ENCODE results near the gene MLXIP. TPM values are rescaled to one million over a fixed set of nuclear protein-coding genes. Genes with fewer than 3 reads are reported as not detected.
A peak's percentile ranks its signal among the peaks of the same experiment; 100 is the strongest.

The MLXIP gene
- total RNA-seq, 2 donors from 2014 or later, result 78.3 to 81.4 TPM

DNA sequence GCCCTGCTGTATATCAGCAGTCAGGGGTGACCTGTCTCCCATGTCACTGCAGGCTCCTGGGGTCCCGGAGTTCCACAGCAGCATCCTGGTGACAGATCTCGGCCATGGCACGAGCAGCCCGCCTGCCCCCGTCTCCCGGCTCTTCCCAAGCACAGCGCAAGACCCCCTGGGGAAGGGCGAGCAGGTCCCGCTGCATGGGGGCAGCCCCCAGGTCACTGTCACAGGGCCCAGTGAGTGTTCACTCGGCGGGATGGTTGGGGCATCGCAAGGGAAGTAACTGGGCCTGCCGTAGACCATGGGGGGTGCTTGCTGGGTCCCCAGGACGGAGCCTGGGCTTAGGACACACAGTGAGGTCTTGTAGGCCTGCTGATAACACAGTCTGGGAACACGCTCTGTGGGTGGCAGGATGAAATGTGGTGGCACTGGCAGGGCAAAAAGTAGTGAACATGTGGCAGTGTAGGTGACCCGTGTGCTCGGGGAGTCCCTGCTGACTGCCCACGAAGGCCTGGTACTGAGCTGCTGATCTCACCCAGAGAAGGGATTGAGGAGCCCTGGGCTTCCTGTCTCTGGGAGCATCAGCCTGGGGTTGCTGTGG, 57.0 kb downstream of the MLXIP start:
- intact Hi-C loops (cut with DNase I), result no loop called here

GRCh38 chr12:122137229-122137628, 58.7 kb downstream of the MLXIP start:
- no peak for DNase-seq (ENCODE audit: low spot score)
- intact Hi-C loops (cut with DNase I), result no loop called here

More for the DNA sequence above, 57.0 kb downstream of the MLXIP start:
- no peak for DNase-seq (ENCODE audit: low spot score)

DNA sequence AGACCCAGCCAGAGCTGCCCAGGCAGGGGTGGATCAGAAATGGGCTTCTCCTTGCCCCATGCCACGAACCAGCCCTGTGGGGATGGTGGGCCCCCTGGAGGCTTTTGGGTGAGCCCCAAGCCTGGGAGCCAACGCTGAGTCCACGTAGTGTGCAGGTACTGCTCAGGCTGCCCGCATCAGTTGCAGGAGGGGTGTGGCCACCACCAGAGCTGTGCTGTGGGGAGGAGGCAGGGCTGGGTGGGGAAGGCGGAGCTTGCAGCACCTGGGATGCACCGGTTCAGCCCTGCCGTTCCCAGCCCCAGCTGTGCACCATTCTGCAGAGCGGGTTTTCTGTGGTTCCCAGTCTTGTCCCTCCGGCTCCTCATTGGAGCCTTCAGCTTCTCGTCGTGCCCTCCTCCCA, 59.1 kb downstream of the MLXIP start:
- intact Hi-C loops (cut with DNase I), result no loop called here
- DNase-seq (ENCODE audit: low spot score), result no peak

- DNase-seq (ENCODE audit: low spot score), result no peak
- intact Hi-C loops (cut with DNase I), result no loop called here
Measured at GRCh38 chr12:122138181-122138580, 59.6 kb downstream of the MLXIP start.

DNA sequence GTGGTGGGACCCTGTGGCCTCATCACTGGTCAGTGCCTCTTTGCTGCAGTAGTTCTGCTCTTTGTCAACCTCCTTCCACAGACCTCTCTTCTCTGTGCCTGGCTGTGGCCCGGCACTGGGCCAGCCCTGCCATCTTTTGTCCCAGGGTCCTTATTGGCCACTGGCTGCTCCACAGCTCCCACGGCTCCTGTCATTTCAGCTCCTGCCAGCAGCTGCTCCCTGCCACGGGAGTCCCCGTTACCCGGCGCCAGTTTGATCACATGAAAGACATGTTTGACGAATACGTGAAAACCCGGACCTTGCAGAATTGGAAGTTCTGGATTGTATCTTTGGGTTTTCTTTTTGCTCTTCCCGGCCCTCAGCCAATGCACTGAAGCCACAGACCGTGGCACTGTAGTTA, 60.1 kb downstream of the MLXIP start:
- DNase-seq (ENCODE audit: low spot score), result no peak
- intact Hi-C loops (cut with DNase I), result no loop called here

DNA sequence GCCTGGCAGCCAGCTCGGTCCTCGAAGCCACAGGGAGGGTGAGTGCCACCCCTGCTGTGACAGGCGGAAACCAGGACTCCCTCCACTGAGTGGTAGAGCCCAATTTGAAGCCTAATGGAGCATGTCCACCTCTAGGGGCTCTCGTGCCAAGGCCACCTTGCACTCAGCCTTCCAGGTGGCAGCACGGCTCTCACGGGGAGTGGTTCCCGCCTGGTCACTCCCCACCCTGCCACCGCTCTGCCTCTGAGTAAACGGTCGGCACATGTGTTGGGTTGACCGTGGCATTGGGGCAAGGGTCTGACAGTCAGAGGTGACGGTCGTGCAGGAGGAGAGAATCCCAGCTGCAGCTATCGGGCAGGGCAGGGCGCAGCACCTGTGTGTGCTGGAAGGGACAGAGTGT, 60.7 kb downstream of the MLXIP start:
- intact Hi-C loops (cut with DNase I), result no loop called here
- DNase-seq (ENCODE audit: low spot score), result no peak

- intact Hi-C loops (cut with DNase I), result no loop called here
- DNase-seq (ENCODE audit: low spot score), result no peak
Measured at GRCh38 chr12:122139941-122140340, 61.4 kb downstream of the MLXIP start.

GRCh38 chr12:122140467-122141257, 62.1 kb downstream of the MLXIP start:
- intact Hi-C loops (cut with DNase I), result no loop called here

GRCh38 chr12:122141911-122142725, 63.6 kb downstream of the MLXIP start:
- DNase-seq (ENCODE audit: low spot score), result no peak
- intact Hi-C loops (cut with DNase I), result no loop called here

More at GRCh38 chr12:122140467-122141257, 62.1 kb downstream of the MLXIP start:
- no peak for DNase-seq (ENCODE audit: low spot score)

- intact Hi-C loops (cut with DNase I), result no loop called here
- DNase-seq (ENCODE audit: low spot score), result no peak
Measured at GRCh38 chr12:122142857-122143256, 64.3 kb downstream of the MLXIP start.

DNA sequence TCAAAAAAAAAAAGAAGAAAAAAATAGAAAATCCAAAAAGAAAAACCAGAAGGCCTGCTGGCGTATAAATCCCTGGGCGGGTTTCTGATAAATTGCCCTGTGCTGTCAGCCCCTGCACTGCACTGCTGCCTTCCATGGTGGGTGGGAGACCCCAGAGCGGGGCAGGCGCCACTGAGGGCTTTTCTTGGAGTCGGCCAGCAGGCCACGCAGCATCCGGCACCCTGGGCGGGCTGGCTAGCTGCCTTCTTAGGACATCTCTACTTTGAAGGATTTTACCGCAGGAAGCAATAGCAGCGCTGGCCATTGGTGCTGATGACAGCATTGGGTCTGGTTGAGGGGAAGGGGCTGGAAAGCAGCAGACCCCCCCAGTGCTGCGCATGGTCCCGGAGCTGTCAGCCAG, 66.3 kb downstream of the MLXIP start:
- no peak for DNase-seq (ENCODE audit: low spot score)
- intact Hi-C loops (cut with DNase I), result loop anchor here in 1 of 2 donors (5.0 kb wide), 1 partner anchor 567 kb away; no protein-coding TSS in a partner anchor

GRCh38 chr12:122145505-122146330, 67.2 kb downstream of the MLXIP start:
- intact Hi-C loops (cut with DNase I), result loop anchor here in 1 of 2 donors (5.0 kb wide), 1 partner anchor 567 kb away; no protein-coding TSS in a partner anchor
- no peak for DNase-seq (ENCODE audit: low spot score)

DNA sequence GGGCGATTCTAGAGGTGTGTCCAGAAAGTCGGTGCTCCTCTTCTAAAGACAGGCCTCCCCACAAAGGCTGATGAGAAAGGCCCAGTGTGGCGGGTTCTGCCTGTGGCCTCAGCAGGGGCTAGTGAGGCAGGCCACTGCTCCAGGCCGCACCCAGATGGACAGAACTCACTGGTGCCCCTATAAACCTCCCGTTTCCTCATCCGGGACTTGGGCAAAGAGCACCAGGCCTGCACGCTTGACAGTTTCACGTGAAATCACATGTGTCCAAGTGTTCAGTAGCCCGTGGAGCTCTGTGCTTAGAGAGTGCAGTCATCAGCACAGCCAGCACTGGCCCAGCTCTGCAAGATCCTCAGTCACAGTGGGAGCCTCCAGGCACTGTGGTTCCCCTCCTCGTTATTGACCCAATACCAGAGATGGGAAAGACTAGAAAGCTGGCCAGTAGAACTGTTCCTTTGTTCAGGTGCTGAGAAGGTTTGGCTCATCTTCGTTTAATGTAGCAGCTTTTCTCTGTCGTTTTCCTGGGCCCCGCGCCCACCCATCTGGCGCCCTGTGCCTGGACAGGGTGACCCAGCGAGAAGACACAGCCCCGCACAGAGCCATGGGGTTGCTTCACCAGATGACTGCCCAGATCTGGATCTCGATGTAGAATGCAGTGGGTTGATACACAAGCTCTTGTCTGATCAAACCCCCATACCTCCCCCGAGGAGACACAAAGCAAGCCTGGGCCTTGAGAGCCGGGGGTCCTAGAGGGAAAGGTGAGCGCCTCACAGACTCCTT, 69.1 kb downstream of the MLXIP start:
- DNase-seq (ENCODE audit: low spot score), result peak; percentile 72
- intact Hi-C loops (cut with DNase I), result loop anchor here in 1 of 2 donors (5.0 kb wide), 1 partner anchor 565 kb away; no protein-coding TSS in a partner anchor

DNA sequence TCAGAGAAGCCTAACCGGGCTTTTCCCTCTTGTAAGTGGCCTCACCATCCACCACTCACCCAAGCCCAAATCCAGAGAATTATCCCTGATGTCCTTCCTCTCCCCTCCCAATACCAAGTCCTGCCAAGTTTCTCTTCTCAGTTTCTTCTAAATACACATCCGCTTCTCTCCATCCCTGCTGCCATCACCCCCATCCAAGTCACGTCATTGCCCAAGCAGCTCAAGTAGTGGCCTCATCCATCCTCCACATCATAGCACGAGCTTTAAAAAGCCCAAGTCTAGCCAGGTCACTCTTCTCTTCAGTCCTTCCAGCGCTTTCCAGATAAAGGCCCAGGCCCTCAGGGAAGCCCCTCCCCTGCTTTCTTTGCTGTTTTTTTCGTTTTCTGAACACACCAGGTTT, 70.1 kb downstream of the MLXIP start:
- intact Hi-C loops (cut with DNase I), result loop anchor here in 1 of 2 donors (5.0 kb wide), 1 partner anchor 564 kb away; no protein-coding TSS in a partner anchor

GRCh38 chr12:122150127-122150681, 71.6 kb downstream of the MLXIP start:
- peak; percentile 28 for DNase-seq (ENCODE audit: low spot score)
- intact Hi-C loops (cut with DNase I), result no loop called here

More for the DNA sequence above, 70.1 kb downstream of the MLXIP start:
- peak; percentile 58 for DNase-seq (ENCODE audit: low spot score)

DNA sequence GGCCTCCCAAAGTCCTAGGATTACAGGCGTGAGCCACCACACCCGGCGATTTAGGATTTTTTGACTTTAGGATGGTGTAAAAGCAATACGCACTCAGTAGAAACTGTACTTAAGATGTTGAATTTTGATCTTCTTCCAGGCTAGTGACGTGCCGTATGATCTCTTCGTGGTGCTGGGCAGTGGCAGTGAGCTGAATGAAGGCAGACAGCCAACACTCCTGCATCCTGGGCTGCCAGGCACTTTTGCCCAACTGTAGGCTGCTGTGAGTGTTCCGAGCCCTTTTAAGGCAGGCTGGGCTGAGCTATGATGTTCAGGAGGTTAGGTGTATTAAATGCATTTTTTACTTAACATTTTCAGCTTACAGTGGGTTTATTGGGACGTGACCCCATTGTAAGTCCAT, 74.2 kb downstream of the MLXIP start:
- no peak for DNase-seq (ENCODE audit: low spot score)
- intact Hi-C loops (cut with DNase I), result no loop called here

- intact Hi-C loops (cut with DNase I), result no loop called here
- DNase-seq (ENCODE audit: low spot score), result no peak
Measured at GRCh38 chr12:122155705-122156104, 77.1 kb downstream of the MLXIP start.

DNA sequence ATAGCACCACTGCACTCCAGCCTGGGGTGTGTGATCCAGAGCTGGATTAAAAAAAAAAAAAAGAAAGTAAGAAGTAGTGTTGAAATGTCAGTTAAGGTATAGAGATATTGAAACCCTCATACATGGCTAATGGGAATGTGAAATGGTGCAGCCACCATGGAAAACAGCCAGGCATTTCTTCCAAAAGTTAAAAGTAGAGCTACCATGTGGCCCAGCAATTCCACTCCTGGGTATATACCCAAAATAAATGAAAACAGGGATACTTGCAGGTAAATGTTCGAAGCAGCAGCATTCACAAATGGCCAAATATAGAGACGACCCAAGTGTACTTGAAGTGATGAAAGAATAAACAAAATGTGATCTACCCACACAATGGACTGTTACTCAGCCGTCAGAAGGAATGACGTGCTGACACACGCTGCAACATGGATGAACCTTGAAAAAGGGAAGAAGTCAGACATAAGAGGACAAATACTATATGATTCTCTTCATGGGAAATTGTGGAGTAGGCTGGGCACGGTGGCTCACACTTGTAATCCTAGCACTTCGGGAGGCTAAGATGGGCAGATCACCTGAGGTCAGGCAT, 80.2 kb downstream of the MLXIP start:
- no peak for DNase-seq (ENCODE audit: low spot score)
- intact Hi-C loops (cut with DNase I), result no loop called here
